Cerebellar nuclear complex (tissue), 1 donor: ENCODE measurements around the gene MAPT.
"Not testable (repeated sequence)": the region's sequence is repeated elsewhere in the genome, so short reads cannot be mapped to it uniquely, and the experiment has no call there.

ENCODE experiments used
- DNase-seq, 2 experiments: peaks; one replicate each; lab custom pipeline; 2025; lab: John Stamatoyannopoulos, UW

The MAPT gene

GRCh38 chr17:45953561-45953960 lies 59.2 kb downstream of the MAPT start:
- DNase-seq, result no peak

- no peak for DNase-seq
Observed at GRCh38 chr17:45954914-45955313, 60.6 kb downstream of the MAPT start.

GRCh38 chr17:45955326-45955725 lies 61.0 kb downstream of the MAPT start:
- no peak for DNase-seq

GRCh38 chr17:45956090-45956489 lies 61.7 kb downstream of the MAPT start:
- no peak for DNase-seq

GRCh38 chr17:45956746-45957145 lies 62.4 kb downstream of the MAPT start:
- not testable (repeated sequence) for DNase-seq

- no peak for DNase-seq
Observed at GRCh38 chr17:45958307-45958706, 64.0 kb downstream of the MAPT start.

GRCh38 chr17:45958994-45959665 lies 64.8 kb downstream of the MAPT start:
- no peak for DNase-seq

- no peak for DNase-seq
Observed at GRCh38 chr17:45960311-45960710, 66.0 kb downstream of the MAPT start.

- no peak for DNase-seq
Observed at GRCh38 chr17:45961206-45961605, 66.9 kb downstream of the MAPT start.

- DNase-seq, result no peak
Observed at GRCh38 chr17:45962221-45962972, 68.0 kb downstream of the MAPT start.

GRCh38 chr17:45963283-45963682 lies 68.9 kb downstream of the MAPT start:
- DNase-seq, result no peak

GRCh38 chr17:45963889-45964288 lies 69.5 kb downstream of the MAPT start:
- no peak for DNase-seq

- no peak for DNase-seq
Observed at GRCh38 chr17:45964634-45965033, 70.3 kb downstream of the MAPT start.

- no peak for DNase-seq
Observed at GRCh38 chr17:45965812-45966211, 71.5 kb downstream of the MAPT start.

- DNase-seq, result no peak
Observed at GRCh38 chr17:45966606-45967280, 72.4 kb downstream of the MAPT start.

GRCh38 chr17:45967378-45967777 lies 73.0 kb downstream of the MAPT start:
- no peak for DNase-seq

- DNase-seq, result no peak
Observed at GRCh38 chr17:45968732-45969131, 74.4 kb downstream of the MAPT start.

- DNase-seq, result no peak
Observed at GRCh38 chr17:45969726-45970125, 75.4 kb downstream of the MAPT start.

GRCh38 chr17:45970659-45971058 lies 76.3 kb downstream of the MAPT start:
- DNase-seq, result no peak

GRCh38 chr17:45971698-45972141 lies 77.4 kb downstream of the MAPT start:
- DNase-seq, result no peak

GRCh38 chr17:45972531-45972930 lies 78.2 kb downstream of the MAPT start:
- DNase-seq, result no peak

GRCh38 chr17:45973099-45973780 lies 78.9 kb downstream of the MAPT start:
- DNase-seq, result peak in 1 of 2 experiments; percentile 18
